K562 (cell line): ENCODE measurements around the gene PGGHG. TPM values are rescaled to one million over a fixed set of nuclear protein-coding genes. Genes with fewer than 3 reads are reported as not detected.

Experiments
- ELF2 ChIP-seq: fragments of 250-450 bp; sonication (Bioruptor Pico); IDR thresholded peaks from 2 replicates; pipeline ENCODE4 v1.5.0; 2021; ENCODE audit warnings: mild to moderate bottlenecking
- GATAD2B ChIP-seq: fragments of 450-650 bp; IDR thresholded peaks from 2 replicates; pipeline ENCODE4 v1.6.1; 2017; ENCODE audit warnings: mild to moderate bottlenecking, borderline replicate concordance
- HDAC8 ChIP-seq: fragments of 450-650 bp; IDR thresholded peaks from 2 replicates; pipeline ENCODE4 v1.6.1; 2016; ENCODE audit warnings: mild to moderate bottlenecking, missing genetic modification characterization, moderate library complexity, missing compliant biosample characterization
- HMGN3 ChIP-seq: IDR thresholded peaks from 2 replicates; pipeline ENCODE4 v1.6.1; 2011; ENCODE audit warnings: borderline replicate concordance, low read depth, mild to moderate bottlenecking, mixed read lengths, low read length; ENCODE audit not compliant: insufficient read length; ENCODE audit errors: extremely low read depth
- LCOR ChIP-seq: sonication (generic); formaldehyde crosslinking; IDR thresholded peaks from 2 replicates; pipeline ENCODE4 v1.8.0; 2022; ENCODE audit warnings: mild to moderate bottlenecking, missing genetic modification reagents
- MAFG ChIP-seq: fragments of 450-650 bp; conservative IDR thresholded peaks from 2 replicates; pipeline ENCODE4 v1.6.1; 2016; ENCODE audit warnings: missing genetic modification characterization, missing compliant biosample characterization
- NCOA2 ChIP-seq, 2 experiments: fragments of 450-650 bp; IDR thresholded peaks; 2 replicates each; pipeline ENCODE4 v1.6.1; 2018; ENCODE audit warnings: mild to moderate bottlenecking in 2 of 2, moderate library complexity in 1 of 2; ENCODE audit not compliant: partially characterized antibody in 2 of 2
- NCOA6 ChIP-seq: fragments of 450-650 bp; IDR thresholded peaks from 2 replicates; pipeline ENCODE4 v1.6.1; 2017; ENCODE audit warnings: mild to moderate bottlenecking
- SMARCB1 ChIP-seq: IDR thresholded peaks from 2 replicates; pipeline ENCODE4 v1.6.1; 2011; ENCODE audit warnings: improper control_type of control experiment, low read depth; ENCODE audit not compliant: insufficient read length
- TBP ChIP-seq: optimal IDR thresholded peaks from 2 replicates; pipeline ENCODE3; 2011; ENCODE audit warnings: low read depth, low read length, improper control_type of control experiment
- TEAD4 ChIP-seq, 2 experiments: sonication (generic) in 1 of 2; formaldehyde crosslinking in 1 of 2; IDR thresholded peaks; 2 replicates each; pipeline versions ENCODE4 v1.6.1 to v1.8.0; 2012 to 2022; ENCODE audit warnings: borderline replicate concordance in 1 of 2, inconsistent platforms in 1 of 2, low read length in 1 of 2, mild to moderate bottlenecking in 1 of 2, missing genetic modification reagents in 1 of 2
- polyA plus RNA-seq, 8 experiments: library from polyadenylated mRNA; depleted of rRNA in 4 of 8; stranded (reverse) in 5 of 8; unstranded in 3 of 8; fragments of >200 nt; fragmentation: Nextera tagmentation in 2 of 8; fragmentation: Illumina TruSeq in 1 of 8; extraction: Ambion mirVana in 2 of 8; extraction: Trizol in 1 of 8; gene quantifications; 2 replicates each; pipeline versions ENCODE4 v1.2.1 to v1.2.3, GENCODE V29; 2011 to 2014; ENCODE audit warnings: inconsistent platforms in 1 of 8, missing spikeins in 1 of 8
- total RNA-seq, 7 experiments: library from RNA; depleted of rRNA in 6 of 7; stranded (reverse); fragments of >200 nt in 6 of 7; fragmentation: Illumina TruSeq in 2 of 7; extraction: Trizol in 2 of 7; gene quantifications; 2 replicates each; pipeline versions ENCODE4 v1.2.1 to v1.2.3, GENCODE V29; 2011 to 2021; ENCODE audit warnings: low replicate concordance in 1 of 7
- TF ChIP-seq, protein P1 (sequence below): fragments of 450-650 bp; IDR thresholded peaks from 2 replicates; pipeline ENCODE4 v1.6.1; 2016; ENCODE audit warnings: low read depth, mild to moderate bottlenecking, moderate library complexity
- TF ChIP-seq, protein P2 (sequence below), 2 experiments: fragments of 450-650 bp; IDR thresholded peaks; 2 replicates each; pipeline ENCODE4 v1.6.1; 2016; ENCODE audit warnings: mild to moderate bottlenecking in 2 of 2, borderline replicate concordance in 1 of 2, low read depth in 1 of 2, moderate library complexity in 1 of 2
- TF ChIP-seq, protein P3 (sequence below): fragments of 450-650 bp; IDR thresholded peaks from 2 replicates; pipeline ENCODE4 v1.6.1; 2018; ENCODE audit warnings: mild to moderate bottlenecking, low read depth; ENCODE audit not compliant: partially characterized antibody
- TF ChIP-seq, protein P4 (sequence below): fragments of 450-650 bp; formaldehyde crosslinking; IDR thresholded peaks from 2 replicates; pipeline ENCODE4 v1.4.0; 2022; ENCODE audit warnings: missing genetic modification characterization

The PGGHG gene
- total and polyA plus RNA-seq, 9 of the 15 experiments (the other 6 are each of a cell fraction or from before 2014, with no cell fraction given) = 0.38 to 85.1 (median 18.1) TPM

DNA sequence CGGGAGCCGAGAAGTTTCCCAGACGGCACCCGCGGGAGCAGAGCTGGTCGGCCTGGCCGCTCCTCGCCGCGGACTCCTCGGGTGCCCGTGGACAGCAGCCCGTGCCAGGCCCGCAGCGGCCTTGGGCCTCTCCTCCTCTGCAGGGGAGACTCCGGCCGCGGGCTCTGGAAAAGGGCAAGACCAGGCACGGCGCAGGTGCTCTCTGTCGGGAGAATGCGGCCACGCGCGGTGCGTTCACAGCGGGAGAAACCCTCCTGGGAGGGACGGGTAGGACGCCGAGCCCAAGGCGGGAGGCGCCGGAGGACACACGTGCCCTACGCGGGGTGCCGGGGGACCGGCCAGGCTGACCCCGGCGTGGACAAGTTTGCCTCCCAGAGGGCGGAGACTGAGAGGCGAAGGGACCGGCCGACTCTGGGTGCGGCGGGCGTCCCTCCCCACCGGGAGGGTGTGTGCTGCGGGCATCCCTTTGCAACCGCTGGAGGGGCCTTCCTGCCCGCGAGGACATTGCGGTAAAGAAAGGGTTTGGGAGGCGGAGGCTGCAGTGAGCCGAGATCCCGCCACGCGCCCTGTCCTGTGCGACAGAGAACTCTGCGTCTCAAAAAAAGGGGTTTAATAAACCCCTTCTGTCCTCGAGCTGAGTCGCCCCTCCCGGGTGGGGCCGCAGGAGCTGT is 27.2 kb downstream of the PGGHG start (continued):
- TF ChIP-seq, protein P1, sequence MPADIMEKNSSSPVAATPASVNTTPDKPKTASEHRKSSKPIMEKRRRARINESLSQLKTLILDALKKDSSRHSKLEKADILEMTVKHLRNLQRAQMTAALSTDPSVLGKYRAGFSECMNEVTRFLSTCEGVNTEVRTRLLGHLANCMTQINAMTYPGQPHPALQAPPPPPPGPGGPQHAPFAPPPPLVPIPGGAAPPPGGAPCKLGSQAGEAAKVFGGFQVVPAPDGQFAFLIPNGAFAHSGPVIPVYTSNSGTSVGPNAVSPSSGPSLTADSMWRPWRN = no peak
- TF ChIP-seq HMGN3 = no peak
- TF ChIP-seq, protein P2, sequence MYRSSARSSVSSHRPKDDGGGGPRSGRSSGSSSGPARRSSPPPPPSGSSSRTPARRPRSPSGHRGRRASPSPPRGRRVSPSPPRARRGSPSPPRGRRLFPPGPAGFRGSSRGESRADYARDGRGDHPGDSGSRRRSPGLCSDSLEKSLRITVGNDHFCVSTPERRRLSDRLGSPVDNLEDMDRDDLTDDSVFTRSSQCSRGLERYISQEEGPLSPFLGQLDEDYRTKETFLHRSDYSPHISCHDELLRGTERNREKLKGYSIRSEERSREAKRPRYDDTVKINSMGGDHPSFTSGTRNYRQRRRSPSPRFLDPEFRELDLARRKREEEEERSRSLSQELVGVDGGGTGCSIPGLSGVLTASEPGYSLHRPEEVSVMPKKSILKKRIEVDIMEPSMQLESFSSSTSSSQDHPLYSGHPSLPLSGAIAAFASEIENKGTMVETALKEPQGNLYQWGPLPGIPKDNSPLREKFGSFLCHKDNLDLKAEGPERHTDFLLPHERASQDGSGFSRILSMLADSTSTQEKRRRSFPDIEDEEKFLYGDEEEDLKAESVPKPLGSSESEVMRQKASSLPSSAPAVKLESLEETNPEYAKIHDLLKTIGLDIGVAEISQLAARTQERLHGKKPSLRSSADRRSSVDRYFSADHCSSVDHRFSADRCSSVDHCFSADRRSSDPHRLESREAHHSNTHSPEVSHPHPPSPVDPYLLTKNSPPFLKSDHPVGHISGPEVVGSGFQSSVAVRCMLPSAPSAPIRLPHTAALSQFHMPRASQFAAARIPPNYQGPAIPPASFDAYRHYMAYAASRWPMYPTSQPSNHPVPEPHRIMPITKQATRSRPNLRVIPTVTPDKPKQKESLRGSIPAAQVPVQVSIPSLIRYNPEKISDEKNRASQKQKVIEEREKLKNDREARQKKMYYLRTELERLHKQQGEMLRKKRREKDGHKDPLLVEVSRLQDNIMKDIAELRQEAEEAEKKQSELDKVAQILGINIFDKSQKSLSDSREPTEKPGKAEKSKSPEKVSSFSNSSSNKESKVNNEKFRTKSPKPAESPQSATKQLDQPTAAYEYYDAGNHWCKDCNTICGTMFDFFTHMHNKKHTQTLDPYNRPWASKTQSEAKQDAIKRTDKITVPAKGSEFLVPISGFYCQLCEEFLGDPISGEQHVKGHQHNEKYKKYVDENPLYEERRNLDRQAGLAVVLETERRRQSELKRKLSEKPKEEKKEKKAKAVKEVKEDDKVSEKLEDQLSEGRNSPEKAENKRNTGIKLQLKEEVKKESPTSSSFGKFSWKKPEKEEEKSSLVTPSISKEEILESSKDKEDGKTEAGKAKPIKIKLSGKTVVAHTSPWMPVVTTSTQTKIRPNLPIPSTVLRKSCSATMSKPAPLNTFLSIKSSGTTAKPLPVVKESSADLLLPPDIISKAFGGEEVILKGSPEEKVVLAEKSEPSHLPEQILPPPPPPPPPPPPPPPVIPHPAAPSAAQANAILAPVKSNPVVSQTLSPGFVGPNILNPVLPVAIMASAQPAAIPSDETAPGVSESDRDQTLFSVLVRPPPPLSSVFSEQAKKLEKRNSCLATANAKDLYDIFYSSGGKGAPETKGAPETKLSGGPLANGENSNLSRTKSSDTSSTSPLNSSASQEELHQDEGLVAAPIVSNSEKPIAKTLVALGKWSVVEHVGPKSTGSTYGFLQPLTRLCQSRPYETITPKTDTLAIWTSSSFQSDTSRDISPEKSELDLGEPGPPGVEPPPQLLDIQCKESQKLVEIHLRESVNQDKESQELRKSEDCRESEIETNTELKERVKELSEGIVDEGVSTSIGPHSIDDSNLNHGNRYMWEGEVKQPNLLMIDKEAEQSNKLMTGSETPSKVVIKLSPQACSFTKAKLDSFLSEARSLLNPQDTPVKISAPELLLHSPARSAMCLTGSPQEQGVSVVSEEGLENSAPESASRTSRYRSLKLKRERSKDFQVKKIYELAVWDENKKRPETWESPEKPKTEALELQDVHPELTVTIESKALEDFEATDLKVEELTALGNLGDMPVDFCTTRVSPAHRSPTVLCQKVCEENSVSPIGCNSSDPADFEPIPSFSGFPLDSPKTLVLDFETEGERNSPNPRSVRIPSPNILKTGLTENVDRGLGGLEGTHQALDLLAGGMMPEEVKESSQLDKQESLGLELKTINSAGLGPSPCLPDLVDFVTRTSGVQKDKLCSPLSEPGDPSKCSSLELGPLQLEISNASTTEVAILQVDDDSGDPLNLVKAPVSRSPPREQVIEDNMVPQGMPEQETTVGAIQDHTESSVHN (IDR thresholded peaks at IDR 0.05; ENCODE audit: borderline replicate concordance in 1 of 2, low read depth in 1 of 2) = no peak
- TF ChIP-seq, protein P3, sequence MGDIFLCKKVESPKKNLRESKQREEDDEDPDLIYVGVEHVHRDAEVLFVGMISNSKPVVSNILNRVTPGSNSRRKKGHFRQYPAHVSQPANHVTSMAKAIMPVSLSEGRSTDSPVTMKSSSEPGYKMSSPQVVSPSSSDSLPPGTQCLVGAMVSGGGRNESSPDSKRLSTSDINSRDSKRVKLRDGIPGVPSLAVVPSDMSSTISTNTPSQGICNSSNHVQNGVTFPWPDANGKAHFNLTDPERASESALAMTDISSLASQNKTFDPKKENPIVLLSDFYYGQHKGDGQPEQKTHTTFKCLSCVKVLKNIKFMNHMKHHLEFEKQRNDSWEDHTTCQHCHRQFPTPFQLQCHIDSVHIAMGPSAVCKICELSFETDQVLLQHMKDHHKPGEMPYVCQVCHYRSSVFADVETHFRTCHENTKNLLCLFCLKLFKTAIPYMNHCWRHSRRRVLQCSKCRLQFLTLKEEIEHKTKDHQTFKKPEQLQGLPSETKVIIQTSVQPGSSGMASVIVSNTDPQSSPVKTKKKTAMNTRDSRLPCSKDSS = no peak
- no peak for TF ChIP-seq TEAD4 (IDR thresholded peaks at IDR 0.05; ENCODE audit: low read length)
- no peak for TF ChIP-seq TEAD4 (CRISPR knock-in tag; IDR thresholded peaks at IDR 0.05; ENCODE audit: borderline replicate concordance)
- no peak for TF ChIP-seq TBP
- no peak for TF ChIP-seq SMARCB1
- TF ChIP-seq HDAC8 = no peak
- TF ChIP-seq LCOR (CRISPR knock-in tag) = peak; percentile 63; the same call in 1 of the 2 replicates
- no peak for TF ChIP-seq GATAD2B
- no peak for TF ChIP-seq NCOA2 (IDR thresholded peaks at IDR 0.05; ENCODE audit: partially characterized antibody in 2 of 2)
- peak; percentile 28; the same call in 1 of the 2 replicates for TF ChIP-seq NCOA6
- TF ChIP-seq MAFG = no peak
- TF ChIP-seq, protein P4, sequence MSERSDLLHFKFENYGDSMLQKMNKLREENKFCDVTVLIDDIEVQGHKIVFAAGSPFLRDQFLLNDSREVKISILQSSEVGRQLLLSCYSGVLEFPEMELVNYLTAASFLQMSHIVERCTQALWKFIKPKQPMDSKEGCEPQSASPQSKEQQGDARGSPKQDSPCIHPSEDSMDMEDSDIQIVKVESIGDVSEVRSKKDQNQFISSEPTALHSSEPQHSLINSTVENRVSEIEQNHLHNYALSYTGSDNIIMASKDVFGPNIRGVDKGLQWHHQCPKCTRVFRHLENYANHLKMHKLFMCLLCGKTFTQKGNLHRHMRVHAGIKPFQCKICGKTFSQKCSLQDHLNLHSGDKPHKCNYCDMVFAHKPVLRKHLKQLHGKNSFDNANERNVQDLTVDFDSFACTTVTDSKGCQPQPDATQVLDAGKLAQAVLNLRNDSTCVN (CRISPR knock-in tag) = no peak
- no peak for TF ChIP-seq ELF2 (CRISPR knock-in tag)
